Coronary artery (tissue), 2 donors: Measurements from ENCODE around the gene RANGAP1.
A peak's percentile ranks its signal among the peaks of the same experiment; 100 is the strongest.

Experiments used
- DNase-seq: peaks from one replicate; pipeline ENCODE4 v3.0.0-alpha.2; 2017; ENCODE audit warnings: low spot score
- H3K27ac ChIP-seq, 2 donors: fragments of 200-600 bp; sonication (generic); one replicate each; pipeline ENCODE4 v1.5.1; 2016 to 2019
- H3K4me3 ChIP-seq: fragments of 200-600 bp; sonication (generic); 2 replicates; pipeline ENCODE4 v1.5.1; 2016; ENCODE audit warnings: mild to moderate bottlenecking, moderate library complexity
- TF ChIP-seq, protein P1 (sequence below): fragments of 200-600 bp; sonication (generic); IDR thresholded peaks from one replicate; pipeline ENCODE4 v1.5.1; 2019; ENCODE audit warnings: antibody characterized with exemption

The RANGAP1 gene

DNA sequence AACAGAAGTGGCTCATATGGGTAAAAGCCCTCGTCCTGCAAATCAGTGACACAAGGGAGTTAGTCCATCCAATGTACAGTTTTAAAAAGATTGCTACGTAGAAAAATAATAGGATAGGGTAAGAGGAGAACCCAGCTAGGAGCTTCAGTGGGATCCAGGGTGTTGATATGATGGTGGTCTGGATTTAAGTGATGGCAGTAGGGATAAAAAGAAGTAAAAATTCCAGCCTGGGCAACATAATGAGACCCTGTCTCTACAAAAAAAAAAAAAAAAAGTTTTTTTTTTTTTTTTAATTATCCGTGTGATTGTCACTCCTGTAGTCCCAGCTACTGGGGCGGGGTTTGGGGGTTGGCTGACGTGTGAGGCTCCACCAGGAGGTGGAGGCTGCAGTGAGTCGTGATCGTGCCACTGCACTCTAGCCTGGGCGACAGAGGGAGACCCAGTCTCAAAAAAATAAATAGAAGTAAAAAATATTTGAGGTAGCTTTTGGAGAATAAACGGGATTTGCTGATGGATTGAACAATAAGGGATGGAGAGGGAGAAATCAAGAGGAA, 87.9 kb downstream of the RANGAP1 start:
- no peak for DNase-seq
- TF ChIP-seq, protein P1, sequence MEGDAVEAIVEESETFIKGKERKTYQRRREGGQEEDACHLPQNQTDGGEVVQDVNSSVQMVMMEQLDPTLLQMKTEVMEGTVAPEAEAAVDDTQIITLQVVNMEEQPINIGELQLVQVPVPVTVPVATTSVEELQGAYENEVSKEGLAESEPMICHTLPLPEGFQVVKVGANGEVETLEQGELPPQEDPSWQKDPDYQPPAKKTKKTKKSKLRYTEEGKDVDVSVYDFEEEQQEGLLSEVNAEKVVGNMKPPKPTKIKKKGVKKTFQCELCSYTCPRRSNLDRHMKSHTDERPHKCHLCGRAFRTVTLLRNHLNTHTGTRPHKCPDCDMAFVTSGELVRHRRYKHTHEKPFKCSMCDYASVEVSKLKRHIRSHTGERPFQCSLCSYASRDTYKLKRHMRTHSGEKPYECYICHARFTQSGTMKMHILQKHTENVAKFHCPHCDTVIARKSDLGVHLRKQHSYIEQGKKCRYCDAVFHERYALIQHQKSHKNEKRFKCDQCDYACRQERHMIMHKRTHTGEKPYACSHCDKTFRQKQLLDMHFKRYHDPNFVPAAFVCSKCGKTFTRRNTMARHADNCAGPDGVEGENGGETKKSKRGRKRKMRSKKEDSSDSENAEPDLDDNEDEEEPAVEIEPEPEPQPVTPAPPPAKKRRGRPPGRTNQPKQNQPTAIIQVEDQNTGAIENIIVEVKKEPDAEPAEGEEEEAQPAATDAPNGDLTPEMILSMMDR: no peak
- Histone ChIP-seq H3K4me3 (peak overlapping the region; percentile 90), H3K27ac (peak overlapping the region in 1 of 2 donors; percentile 29)

DNA sequence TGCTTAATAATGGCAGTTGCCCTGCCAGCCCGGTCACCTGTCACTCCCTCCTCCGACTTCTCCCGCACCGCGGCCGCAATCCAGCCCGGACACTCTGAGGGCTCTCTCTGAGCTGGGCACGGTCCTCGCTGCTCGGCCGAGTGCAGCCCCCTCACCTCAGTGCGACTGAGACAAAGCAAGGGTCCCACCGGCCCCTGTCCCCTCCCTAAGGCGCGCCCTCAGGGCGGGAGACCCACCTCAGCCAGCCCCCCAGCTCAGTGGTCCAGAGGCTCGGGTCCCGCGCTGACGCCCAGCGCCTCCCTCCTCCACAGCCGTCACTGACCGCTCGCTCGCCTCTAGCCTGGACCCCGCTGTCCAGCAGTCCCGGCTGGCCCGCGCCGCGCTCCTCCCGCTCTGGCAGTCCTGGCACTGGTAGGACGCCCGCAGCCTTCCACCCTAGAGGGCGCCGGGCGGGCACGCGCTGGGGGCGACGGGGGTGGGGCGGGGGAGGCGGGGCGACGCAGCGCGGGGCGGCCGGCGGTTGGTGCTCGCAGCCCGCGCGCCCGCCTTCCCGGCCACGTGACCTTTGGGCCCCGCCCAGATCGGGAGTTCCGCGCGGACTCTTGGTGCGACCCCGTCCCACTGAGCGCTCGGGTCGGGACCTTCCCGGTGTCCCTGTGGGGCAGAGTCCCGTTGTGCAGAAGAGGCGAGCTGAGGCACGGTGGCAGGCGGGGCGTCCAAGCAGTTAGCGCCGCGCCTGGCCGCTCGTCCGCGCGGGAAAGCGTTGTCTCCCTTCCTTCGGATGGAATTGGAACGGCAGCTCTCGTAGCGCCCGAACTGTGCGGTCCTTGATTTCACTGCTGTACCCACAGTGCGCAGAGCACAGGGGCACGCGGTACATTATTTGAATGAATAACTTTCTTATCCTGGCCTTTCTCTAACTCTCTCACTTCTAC, 88.7 kb downstream of the RANGAP1 start:
- Histone ChIP-seq H3K27ac (peak overlapping the region in 1 of 2 donors; percentile 29), H3K4me3 (peak overlapping the region; percentile 90)
- DNase-seq: peak; percentile 90
- TF ChIP-seq, protein P1: no peak
